Fibroblast of peridontal ligament (primary cell): Measurements from ENCODE around the gene SRSF3.
"Not testable (repeated sequence)": the region's sequence is repeated elsewhere in the genome, so short reads cannot be mapped to it uniquely, and the experiment has no call there.

Source experiments
- DNase-seq: peaks from one replicate; pipeline ENCODE4 v3.0.0-alpha.2; 2010; ENCODE audit errors: extremely low read depth

The SRSF3 gene

DNA sequence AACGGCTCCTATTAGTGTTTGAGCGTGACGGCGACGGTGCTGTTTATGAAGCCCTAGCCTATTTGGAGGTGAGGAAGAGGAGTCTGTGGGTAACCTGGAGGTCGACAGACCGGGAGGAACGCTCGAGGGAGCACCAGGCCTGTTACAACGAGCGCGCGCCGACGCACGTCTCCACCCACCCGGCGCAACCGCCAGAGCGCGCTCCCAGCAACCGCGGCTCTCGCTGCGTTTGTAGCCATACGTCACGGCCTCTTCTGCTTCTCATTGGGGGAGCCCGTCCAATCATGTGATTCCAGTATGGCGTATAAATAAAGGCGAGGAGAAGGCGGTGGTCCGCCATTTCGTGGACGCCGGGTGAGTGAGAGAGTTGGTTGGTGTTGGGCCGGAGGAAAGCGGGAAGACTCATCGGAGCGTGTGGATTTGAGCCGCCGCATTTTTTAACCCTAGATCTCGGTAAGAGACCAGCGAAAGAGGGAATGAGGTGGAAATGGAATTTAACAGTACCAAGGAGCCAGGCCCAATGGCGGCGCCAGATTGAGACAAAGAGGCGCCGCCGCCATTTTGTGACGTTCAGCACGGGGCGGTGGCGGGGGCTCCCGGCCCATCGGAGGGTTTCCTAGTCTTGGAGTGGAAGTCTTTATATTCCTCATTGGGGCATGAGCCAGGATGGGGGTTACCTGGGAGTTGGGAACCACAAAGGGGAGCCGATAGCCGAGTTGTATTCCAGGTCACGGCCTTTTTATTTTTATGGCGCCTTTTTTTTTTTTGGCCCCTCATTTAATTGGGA, at the start of gene SRSF3:
Gene SRSF3, plus strand, starts transcription at position 334 of the 787 bp plus-strand sequence. CDS start 2,401 bp downstream, outside the sequence.
- DNase-seq = peak; percentile 98

GRCh38 chr6:36545767-36546307, 48.3 kb upstream of the SRSF3 start:
- DNase-seq = peak; percentile 17

DNA sequence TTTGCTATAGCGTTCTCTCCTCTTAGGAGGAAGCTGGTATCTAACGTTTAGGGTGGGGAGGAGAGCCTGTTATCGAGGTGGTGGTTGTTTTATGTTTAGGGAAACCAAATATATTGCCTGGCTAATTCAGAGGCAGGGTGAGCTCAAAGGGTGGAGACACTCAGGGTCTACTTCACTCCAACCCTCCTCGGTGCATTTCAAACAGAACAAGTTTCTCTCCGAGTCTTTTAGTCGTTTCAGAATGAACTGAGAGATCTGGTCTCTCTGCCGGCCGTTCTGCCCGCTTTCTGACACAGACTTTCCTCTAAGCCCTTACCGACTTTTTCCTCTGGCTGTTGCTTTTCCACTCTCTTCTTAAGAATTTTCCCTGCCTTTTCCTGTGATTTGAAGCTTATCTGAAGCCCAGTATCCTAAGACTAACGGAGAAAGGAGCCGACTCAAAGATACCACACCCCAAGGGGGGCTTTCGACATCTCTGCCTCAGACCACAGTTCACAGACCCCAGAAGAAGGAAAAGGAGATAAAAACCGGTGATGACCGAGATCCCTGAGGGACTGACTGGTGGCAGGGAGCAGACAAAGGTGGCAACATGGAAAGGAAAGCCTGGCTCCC, 47.7 kb upstream of the SRSF3 start:
- peak; percentile 41 for DNase-seq

DNA sequence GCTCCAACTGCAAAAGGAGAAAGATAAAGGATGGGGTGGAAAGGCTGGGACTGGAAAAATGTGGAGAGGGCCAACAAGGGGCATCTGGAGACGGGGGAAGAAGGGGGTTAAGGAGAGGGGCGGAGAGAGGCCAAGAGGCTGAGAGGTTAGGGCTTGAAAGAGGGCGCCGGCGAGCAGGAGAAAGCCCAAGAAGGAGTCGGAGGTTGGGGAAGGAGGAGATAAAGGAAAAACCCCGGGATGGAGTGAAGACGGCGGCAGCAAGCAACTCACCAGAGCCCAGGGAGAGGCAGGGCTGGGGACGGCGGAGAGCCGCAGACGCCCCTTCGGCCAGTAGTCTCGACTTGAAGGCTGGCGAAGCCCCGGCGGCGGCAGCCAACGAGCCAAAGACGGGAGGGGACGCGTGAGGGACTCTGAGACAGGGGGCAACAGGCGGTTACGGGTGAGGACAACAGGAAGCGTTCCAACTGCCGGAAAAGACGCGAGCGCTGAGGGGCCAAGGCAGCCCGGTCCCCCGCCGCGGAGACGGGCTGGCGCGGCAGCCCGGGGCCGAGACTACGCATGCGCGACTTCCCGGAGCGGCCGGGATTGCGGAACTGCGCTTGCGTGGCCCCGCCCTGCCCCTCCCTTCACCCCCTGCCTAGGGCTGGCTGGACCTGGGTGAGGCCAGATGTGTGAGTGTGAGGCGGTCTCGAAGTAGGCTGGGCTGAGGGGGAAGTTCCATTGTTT, 47.1 kb upstream of the SRSF3 start, which contains the start of gene STK38:
Gene STK38, minus strand, starts transcription at position 560 of the 726 bp plus-strand sequence. CDS start 7,277 bp downstream, outside the sequence.
- DNase-seq = peak; percentile 79

DNA sequence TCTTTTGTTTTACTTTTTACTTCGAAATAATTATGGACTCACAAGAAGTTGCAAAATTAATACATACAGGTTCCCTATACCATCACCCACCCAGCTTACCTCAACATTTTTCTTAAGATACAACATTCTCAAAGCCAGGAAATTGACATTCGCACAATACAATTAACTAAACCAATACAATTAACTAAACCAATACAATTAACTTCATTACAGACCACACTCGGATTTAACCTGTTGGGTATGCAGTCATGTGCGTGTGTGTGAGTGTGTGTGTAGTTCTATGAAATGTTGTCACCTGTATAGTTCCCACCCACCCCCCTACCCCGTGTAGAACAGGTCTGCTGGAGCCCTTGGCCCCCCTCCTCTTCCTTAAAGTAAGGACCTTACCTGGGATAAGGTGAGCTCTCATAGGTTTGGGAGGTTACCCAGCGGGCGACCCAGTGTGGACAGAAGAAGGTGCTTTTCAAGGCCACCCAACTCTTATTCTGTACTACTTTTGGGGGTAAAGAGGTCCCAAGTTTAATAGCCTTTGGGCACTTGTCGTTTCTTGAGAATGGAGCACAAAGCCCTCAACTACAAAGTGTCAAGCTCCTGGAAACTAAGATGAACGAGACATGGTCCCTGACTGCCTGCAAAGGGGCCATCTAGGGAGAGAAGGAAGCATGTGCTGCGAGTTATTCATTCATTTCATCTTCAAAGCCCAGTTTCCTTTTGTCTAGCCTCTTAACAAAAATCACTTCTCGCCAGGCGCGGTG, 46.3 kb upstream of the SRSF3 start:
- no peak for DNase-seq

DNA sequence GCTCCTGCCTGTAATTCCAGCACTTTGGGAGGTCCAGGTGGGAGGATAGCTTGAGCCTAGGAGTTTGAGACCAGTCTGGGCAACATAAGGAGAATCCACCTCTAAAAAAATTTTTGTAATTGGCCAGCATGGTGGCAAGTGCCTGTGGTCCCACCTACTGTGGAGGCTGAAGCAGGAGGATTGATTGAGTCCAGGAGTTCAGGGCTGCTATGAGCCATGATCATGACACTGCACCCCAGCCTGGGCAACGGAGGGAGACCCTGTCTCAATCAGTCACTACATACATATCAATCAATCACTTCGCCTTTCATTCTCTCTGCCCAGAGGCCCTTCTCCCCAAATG, 45.8 kb upstream of the SRSF3 start:
- DNase-seq = no peak

- DNase-seq = no peak
These were observed 43.6 kb upstream of the SRSF3 start for GRCh38 chr6:36550473-36551000.

DNA sequence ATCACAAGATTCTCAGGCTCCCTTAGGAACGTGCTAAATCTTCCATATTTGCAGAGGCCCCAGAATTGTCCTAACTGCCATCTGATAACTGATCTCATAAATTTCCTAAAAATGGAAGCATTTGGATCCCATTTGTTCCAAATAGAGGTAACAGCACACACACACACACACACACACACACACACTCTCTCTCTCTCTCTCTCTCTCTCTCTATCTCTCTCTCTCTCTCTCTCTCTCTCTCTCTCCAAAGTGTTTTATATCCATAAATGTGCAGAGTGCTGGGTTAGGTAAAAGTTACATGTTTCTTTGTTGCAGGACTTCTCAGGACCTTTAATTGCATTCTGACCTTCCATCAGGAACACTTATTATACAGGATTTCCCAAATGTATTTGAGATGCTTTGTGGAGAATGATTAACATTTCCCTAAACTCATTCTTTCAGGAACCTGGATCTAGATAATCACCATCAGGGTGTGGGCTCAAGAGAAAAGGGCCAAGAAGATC, 38.4 kb upstream of the SRSF3 start:
- no peak for DNase-seq

DNA sequence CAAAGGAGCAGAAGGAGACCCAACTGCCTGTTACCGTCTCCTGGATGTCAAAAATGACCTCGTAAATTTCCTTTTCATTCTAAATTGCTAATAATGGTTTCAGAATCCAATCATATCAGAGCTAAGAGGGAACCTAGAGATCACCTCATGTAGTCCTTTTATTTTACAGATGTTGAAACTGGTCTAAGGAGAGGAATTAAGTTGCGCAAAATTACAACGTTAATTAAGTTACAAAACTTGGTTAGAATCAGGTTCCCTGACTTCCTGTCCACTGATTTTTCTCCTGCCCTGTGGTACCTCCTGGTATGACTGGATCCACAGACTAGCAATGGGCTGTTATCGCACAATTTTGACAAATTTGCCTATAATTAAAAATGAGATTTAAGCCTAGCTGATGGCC, 37.9 kb upstream of the SRSF3 start:
- DNase-seq = no peak

DNA sequence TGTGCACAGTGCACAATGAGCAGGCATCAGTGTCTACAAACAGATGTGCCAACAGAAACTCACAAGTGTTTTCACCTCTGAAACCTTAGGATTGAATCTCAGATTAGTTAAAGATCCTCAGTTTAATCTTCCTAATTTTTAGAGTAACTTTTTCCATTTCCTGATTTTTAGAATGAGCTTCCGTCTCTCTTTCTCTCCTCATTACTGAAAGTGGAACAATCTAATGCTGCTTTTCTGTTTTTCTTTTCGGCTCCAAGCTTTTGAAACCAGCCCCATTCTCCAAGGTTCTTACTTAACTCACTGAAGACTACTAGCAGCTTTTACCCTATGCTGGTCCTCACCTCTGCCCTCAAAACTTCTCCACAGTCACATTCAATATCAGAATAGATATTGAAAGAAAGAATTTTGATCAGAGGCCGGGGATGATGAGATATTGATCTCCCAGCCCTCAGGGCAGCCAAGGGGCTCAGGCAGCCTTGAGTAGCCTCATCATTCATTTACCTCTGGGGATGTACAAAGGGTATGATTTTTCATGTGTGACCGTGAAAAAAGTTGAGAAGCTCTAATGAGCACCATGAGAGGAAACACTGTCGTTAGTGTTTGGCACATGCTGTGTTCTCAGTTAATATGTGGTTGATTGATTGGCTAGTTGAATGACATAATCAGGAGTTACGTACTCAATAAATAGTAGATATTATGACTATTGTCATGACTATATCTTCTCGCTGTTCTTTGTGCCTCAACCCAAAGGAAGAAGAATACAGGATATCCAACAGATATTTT, 35.0 kb upstream of the SRSF3 start:
- no peak for DNase-seq

DNA sequence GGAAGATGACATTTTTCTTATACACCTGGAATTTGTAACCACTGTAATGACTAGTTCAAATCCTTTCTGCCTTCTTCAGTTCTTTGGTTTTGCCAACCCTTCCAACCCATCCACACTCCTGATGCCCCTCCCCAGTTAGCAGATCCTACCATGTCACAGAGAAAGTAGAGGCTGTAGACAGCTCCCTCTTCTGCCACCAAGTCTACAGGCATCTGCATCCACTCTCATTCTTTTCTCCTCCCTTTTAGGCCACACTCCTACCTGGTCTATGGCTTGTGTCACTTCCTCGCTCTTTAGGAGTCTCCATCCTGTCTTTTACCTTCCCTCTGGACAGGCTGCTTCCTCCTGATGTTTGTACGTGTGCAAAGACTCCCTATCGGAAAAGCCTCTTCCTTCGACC, 33.3 kb upstream of the SRSF3 start:
- no peak for DNase-seq

GRCh38 chr6:36563237-36563927, 30.8 kb upstream of the SRSF3 start:
- DNase-seq = peak; percentile 22

GRCh38 chr6:36563928-36564284, 30.3 kb upstream of the SRSF3 start:
- no peak for DNase-seq

DNA sequence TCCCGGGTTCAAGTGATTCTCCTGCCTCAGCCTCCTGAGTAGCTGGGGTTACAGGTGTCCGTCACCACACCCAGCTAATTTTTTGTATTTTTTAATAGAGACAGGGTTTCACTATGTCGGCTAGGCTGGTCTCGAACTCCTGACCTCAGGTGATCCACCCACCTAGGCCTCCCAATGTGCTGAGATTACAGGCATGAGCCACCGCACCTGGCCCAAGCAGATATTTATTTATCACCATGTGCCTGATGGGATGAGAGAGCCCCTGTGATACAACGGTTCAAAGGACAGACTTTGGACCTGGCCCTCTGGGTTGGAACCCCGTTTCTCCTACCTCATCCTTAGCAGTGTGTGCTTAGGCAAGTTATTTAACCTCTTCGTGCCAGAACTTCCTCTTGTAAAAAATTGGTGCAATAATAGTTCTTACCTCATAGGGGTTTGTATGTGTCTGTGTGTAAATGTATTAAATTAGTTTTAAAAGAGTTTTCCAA, 27.7 kb upstream of the SRSF3 start:
- no peak for DNase-seq

DNA sequence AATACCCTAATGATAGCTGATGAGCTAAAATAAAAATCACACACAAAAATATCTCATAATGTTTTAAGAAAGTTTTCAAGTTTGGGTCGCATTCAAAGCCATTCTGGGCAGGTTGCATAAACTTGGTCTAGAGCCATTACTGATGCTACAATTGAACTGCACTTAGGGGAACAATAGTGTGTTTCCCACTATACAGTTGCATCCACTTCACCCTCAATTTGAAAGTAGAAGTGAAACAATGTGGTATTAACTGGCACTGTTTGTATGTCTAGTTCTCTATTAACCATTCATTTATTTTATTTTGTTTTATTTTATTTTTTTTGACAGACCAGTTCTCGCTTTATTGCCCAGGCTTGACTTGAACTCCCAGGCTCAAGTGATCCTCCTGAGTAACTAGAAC, 23.9 kb upstream of the SRSF3 start:
- DNase-seq = no peak

DNA sequence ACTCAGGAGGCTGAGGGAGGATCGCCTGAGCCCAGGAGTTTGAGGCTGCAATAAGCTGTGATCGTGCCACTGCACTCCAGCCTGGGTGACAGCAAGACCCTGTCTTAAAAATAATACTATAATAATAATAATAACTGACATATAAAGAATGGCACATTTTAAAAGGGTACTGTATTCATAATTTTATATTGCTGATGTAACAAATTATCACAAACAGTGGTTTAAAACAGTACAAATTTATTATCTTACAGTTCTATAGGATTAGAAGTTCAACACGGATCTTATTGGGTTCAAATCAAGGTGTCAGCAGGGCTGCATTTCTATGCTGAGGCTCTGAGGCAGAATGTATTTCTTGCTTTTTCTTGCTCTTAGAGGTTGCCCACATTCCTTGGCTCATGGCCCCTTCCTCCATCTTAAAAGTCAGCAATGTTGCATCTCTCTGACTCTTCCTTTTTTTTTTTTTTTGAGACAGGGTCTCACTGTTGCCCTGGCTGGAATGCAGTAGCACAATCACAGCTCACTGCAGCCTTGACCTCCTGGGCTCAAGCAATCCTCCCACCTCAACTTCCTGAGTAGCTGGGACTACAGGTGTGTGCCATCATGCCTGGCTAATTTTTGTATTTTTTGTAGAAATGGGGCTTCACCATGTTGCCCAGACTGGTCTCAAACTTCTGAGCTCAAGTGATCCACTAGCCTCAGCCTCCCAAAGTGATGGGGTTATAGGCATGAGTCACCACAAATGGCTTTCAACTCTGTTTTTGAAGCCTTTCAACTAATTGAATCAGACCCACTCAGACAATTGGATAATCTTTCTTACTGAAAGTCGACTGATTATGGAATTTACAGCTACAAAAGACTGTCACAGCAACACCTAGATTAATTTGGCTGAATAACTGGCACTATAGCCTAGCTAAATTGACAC, 22.8 kb upstream of the SRSF3 start:
- no peak for DNase-seq

- DNase-seq = not testable (repeated sequence)
These were observed 21.5 kb upstream of the SRSF3 start for GRCh38 chr6:36572353-36573311.
